Measurements from ENCODE around the gene NOS1AP. TPM values are rescaled to one million over a fixed set of nuclear protein-coding genes. Genes with fewer than 3 reads are reported as not detected.

Gene NOS1AP
- total RNA-seq, 1 experiment from 2014 or later = 2.6 TPM

GRCh38 chr1:162329826-162330225 lies 260.3 kb downstream of the NOS1AP start:
- Histone ChIP-seq H3F3A (ENCODE audit: low read length, unreplicated experiment) (no peaks in the 10 kb centered on the region), H3K9ac (ENCODE audit: low read length) (no peak overlapping the region), H3K4me3 (ENCODE audit: low read length) (no peak overlapping the region), H3K36me3 (ENCODE audit: low read depth, low read length) (no peaks in the 10 kb centered on the region), H3K27ac (ENCODE audit: low read length) (no peak overlapping the region), H3K9me3 (ENCODE audit: low read length) (no peaks in the 10 kb centered on the region), H3K4me2 (ENCODE audit: low read length) (no peak overlapping the region), H3K79me2 (ENCODE audit: low read length) (no peaks in the 10 kb centered on the region), H3K9me2 (replicated peaks; ENCODE audit: low read length) (no peaks in the 10 kb centered on the region), H3K27me3 (ENCODE audit: low read length) (no peaks in the 10 kb centered on the region), H2AFZ (ENCODE audit: low read length) (no peak overlapping the region), H4K20me1 (ENCODE audit: low read length) (no peaks in the 10 kb centered on the region), H3K4me1 (ENCODE audit: insufficient read depth, low read length) (no peaks in the 10 kb centered on the region)
- intact Hi-C loops (cut with micrococcal nuclease) = no loop called here
- DNase-seq (no peak), ATAC-seq (no peak)
- TF ChIP-seq EZH2phosphoT487 (IDR thresholded peaks at IDR 0.05; ENCODE audit: borderline replicate concordance, low read length) (no peak), EZH2 (IDR thresholded peaks at IDR 0.05; ENCODE audit: low read length, unreplicated experiment) (no peak), CTCF (conservative IDR thresholded peaks at IDR 0.05; ENCODE audit: low read depth, low read length) (no peak)
- ChIA-PET POLR2A (ENCODE audit: unreplicated experiment) (no interaction called here), CTCF (no interaction called here)
- no TSS peak for BruUV-seq (replicated peaks)

- no TSS peak for BruUV-seq (replicated peaks)
- CTCF ChIA-PET = no interaction called here
- H2AFZ ChIP-seq (ENCODE audit: low read length) = no peak overlapping the region
Measured at GRCh38 chr1:162333991-162334390, 264.5 kb downstream of the NOS1AP start.

GRCh38 chr1:162335126-162335525 lies 265.6 kb downstream of the NOS1AP start:
- Histone ChIP-seq H3K27me3 (ENCODE audit: low read length) (no peaks in the 10 kb centered on the region), H3K4me2 (ENCODE audit: low read length) (no peak overlapping the region), H2AFZ (ENCODE audit: low read length) (no peak overlapping the region), H3K4me1 (ENCODE audit: insufficient read depth, low read length) (no peaks in the 10 kb centered on the region), H3K9me2 (replicated peaks; ENCODE audit: low read length) (no peaks in the 10 kb centered on the region), H3F3A (ENCODE audit: low read length, unreplicated experiment) (no peaks in the 10 kb centered on the region), H3K79me2 (ENCODE audit: low read length) (no peaks in the 10 kb centered on the region), H3K27ac (ENCODE audit: low read length) (no peak overlapping the region), H4K20me1 (ENCODE audit: low read length) (no peaks in the 10 kb centered on the region), H3K4me3 (ENCODE audit: low read length) (no peak overlapping the region), H3K9ac (ENCODE audit: low read length) (no peak overlapping the region), H3K36me3 (ENCODE audit: low read depth, low read length) (no peaks in the 10 kb centered on the region), H3K9me3 (ENCODE audit: low read length) (no peaks in the 10 kb centered on the region)
- no peak for ATAC-seq
- POLR2A ChIA-PET (ENCODE audit: unreplicated experiment) = no interaction called here
- CTCF ChIA-PET = no interaction called here
- intact Hi-C loops (cut with micrococcal nuclease) = no loop called here
- BruUV-seq (replicated peaks) = no TSS peak
- no peak for TF ChIP-seq EZH2phosphoT487 (IDR thresholded peaks at IDR 0.05; ENCODE audit: borderline replicate concordance, low read length)
- no peak for TF ChIP-seq EZH2 (IDR thresholded peaks at IDR 0.05; ENCODE audit: low read length, unreplicated experiment)
- TF ChIP-seq CTCF (conservative IDR thresholded peaks at IDR 0.05; ENCODE audit: low read depth, low read length) = no peak
- DNase-seq = no peak

More at GRCh38 chr1:162333991-162334390, 264.5 kb downstream of the NOS1AP start:
- no peak overlapping the region for H3K27ac ChIP-seq (ENCODE audit: low read length)
- H4K20me1 ChIP-seq (ENCODE audit: low read length) = no peaks in the 10 kb centered on the region
- no peaks in the 10 kb centered on the region for H3F3A ChIP-seq (ENCODE audit: low read length, unreplicated experiment)
- POLR2A ChIA-PET (ENCODE audit: unreplicated experiment) = no interaction called here
- H3K9me3 ChIP-seq (ENCODE audit: low read length) = no peaks in the 10 kb centered on the region
- DNase-seq (no peak), ATAC-seq (no peak)
- no peaks in the 10 kb centered on the region for H3K27me3 ChIP-seq (ENCODE audit: low read length)
- no peak overlapping the region for H3K9ac ChIP-seq (ENCODE audit: low read length)
- intact Hi-C loops (cut with micrococcal nuclease) = no loop called here
- H3K4me1 ChIP-seq (ENCODE audit: insufficient read depth, low read length) = no peaks in the 10 kb centered on the region
- no peak overlapping the region for H3K4me3 ChIP-seq (ENCODE audit: low read length)
- no peaks in the 10 kb centered on the region for H3K79me2 ChIP-seq (ENCODE audit: low read length)
- H3K4me2 ChIP-seq (ENCODE audit: low read length) = no peak overlapping the region
- TF ChIP-seq CTCF (conservative IDR thresholded peaks at IDR 0.05; ENCODE audit: low read depth, low read length) (no peak), EZH2phosphoT487 (IDR thresholded peaks at IDR 0.05; ENCODE audit: borderline replicate concordance, low read length) (no peak), EZH2 (IDR thresholded peaks at IDR 0.05; ENCODE audit: low read length, unreplicated experiment) (no peak)
- no peaks in the 10 kb centered on the region for H3K9me2 ChIP-seq (replicated peaks; ENCODE audit: low read length)
- H3K36me3 ChIP-seq (ENCODE audit: low read depth, low read length) = no peaks in the 10 kb centered on the region
